CD14-positive monocyte (primary cell): Measurements from ENCODE around the gene CABP1. TPM values are rescaled to one million over a fixed set of nuclear protein-coding genes. Genes with fewer than 3 reads are reported as not detected.

ENCODE experiments used
- DNase-seq, 3 donors: peaks; one replicate each; pipeline ENCODE4 v3.0.0-alpha.2; 2011 to 2022
- H2AFZ ChIP-seq: 2 replicates; pipeline ENCODE4 v1.6.0; 2012; ENCODE audit warnings: mild to moderate bottlenecking, low read depth, low read length, inconsistent platforms; ENCODE audit not compliant: insufficient read depth, poor library complexity, severe bottlenecking
- H3K27ac ChIP-seq, 2 donors: 1 replicate in 1 of 2; 2 replicates in 1 of 2; pipeline ENCODE4 v1.5.1; 2012 to 2013; ENCODE audit warnings: low read length in 2 of 2, control low read depth in 1 of 2, inconsistent platforms in 1 of 2, low read depth in 1 of 2, mild to moderate bottlenecking in 1 of 2
- H3K27me3 ChIP-seq, 2 donors: one replicate each; pipeline versions ENCODE4 v1.6.0 to v1.6.1; 2011 to 2013; ENCODE audit warnings: low read length in 2 of 2; ENCODE audit not compliant: control insufficient read depth in 2 of 2, insufficient read depth in 2 of 2
- H3K36me3 ChIP-seq, 2 donors: replicated peaks in 1 of 2; 1 replicate in 1 of 2; 2 replicates in 1 of 2; pipeline versions ENCODE4 v1.5.1 to v1.6.1; 2012 to 2013; ENCODE audit warnings: low read length in 2 of 2, control low read depth in 1 of 2, inconsistent platforms in 1 of 2, mild to moderate bottlenecking in 1 of 2; ENCODE audit not compliant: insufficient read depth in 2 of 2, control insufficient read depth in 1 of 2
- H3K4me1 ChIP-seq, 2 donors: 1 replicate in 1 of 2; 2 replicates in 1 of 2; pipeline versions ENCODE4 v1.5.1 to v1.6.1; 2012 to 2013; ENCODE audit warnings: low read length in 2 of 2, control low read depth in 1 of 2, inconsistent platforms in 1 of 2, mild to moderate bottlenecking in 1 of 2, moderate library complexity in 1 of 2; ENCODE audit not compliant: insufficient read depth in 2 of 2, control insufficient read depth in 1 of 2
- H3K4me2 ChIP-seq: replicated peaks from 2 replicates; pipeline ENCODE3; 2012; ENCODE audit warnings: low read length, moderate library complexity, mild to moderate bottlenecking; ENCODE audit not compliant: poor library complexity, severe bottlenecking; ENCODE audit errors: extremely low read depth
- H3K4me3 ChIP-seq, 3 experiments: fragments of 200-600 bp in 1 of 3; sonication (generic) in 1 of 3; replicated peaks in 1 of 3; 1 replicate in 2 of 3; 2 replicates in 1 of 3; pipeline ENCODE4 v1.5.1; 2011 to 2013; ENCODE audit warnings: low read length in 3 of 3, mild to moderate bottlenecking in 3 of 3, control low read depth in 2 of 3, low read depth in 2 of 3, inconsistent platforms in 1 of 3, moderate library complexity in 1 of 3
- H3K79me2 ChIP-seq: 2 replicates; pipeline ENCODE4 v1.6.0; 2012; ENCODE audit warnings: mild to moderate bottlenecking, control low read depth, inconsistent platforms, low read length, moderate library complexity; ENCODE audit not compliant: insufficient read depth
- H3K9ac ChIP-seq: 2 replicates; pipeline ENCODE4 v1.6.0; 2017; ENCODE audit warnings: low read length, mild to moderate bottlenecking; ENCODE audit not compliant: insufficient read depth, poor library complexity, severe bottlenecking
- H3K9me3 ChIP-seq, 2 donors: replicated peaks in 1 of 2; 1 replicate in 1 of 2; 2 replicates in 1 of 2; pipeline versions ENCODE4 v1.5.1 to v1.6.1; 2012 to 2013; ENCODE audit warnings: low read length in 2 of 2, control low read depth in 1 of 2; ENCODE audit not compliant: control insufficient read depth in 1 of 2, insufficient read depth in 1 of 2
- H4K20me1 ChIP-seq: 2 replicates; pipeline ENCODE4 v1.6.0; 2012; ENCODE audit warnings: mild to moderate bottlenecking, low read length, control low read depth, moderate library complexity; ENCODE audit not compliant: insufficient read depth
- H3K27ac Mint-ChIP-seq, 7 donors: one replicate each; pipeline ENCODE4 v1.8.0; 2020; ENCODE audit warnings: mild to moderate bottlenecking in 7 of 7, mixed read lengths in 7 of 7, moderate library complexity in 6 of 7, inconsistent platforms in 2 of 7
- H3K27me3 Mint-ChIP-seq, 3 donors: one replicate each; pipeline ENCODE4 v1.8.0; 2021 to 2022; ENCODE audit warnings: low read depth in 3 of 3, mild to moderate bottlenecking in 3 of 3, mixed read lengths in 3 of 3, moderate library complexity in 3 of 3, inconsistent platforms in 1 of 3
- H3K36me3 Mint-ChIP-seq, 2 donors: one replicate each; pipeline ENCODE4 v1.8.0; 2020; ENCODE audit warnings: mixed read lengths in 2 of 2, inconsistent platforms in 1 of 2, mild to moderate bottlenecking in 1 of 2
- H3K4me1 Mint-ChIP-seq: one replicate; pipeline ENCODE4 v1.8.0; 2020; ENCODE audit warnings: mild to moderate bottlenecking, mixed read lengths
- H3K4me3 Mint-ChIP-seq, 2 donors: one replicate each; pipeline ENCODE4 v1.8.0; 2020; ENCODE audit warnings: mild to moderate bottlenecking in 2 of 2, mixed read lengths in 2 of 2, moderate library complexity in 1 of 2
- H3K9me3 Mint-ChIP-seq, 7 donors: one replicate each; pipeline ENCODE4 v1.8.0; 2020 to 2022; ENCODE audit warnings: mixed read lengths in 7 of 7, mild to moderate bottlenecking in 6 of 7, moderate library complexity in 6 of 7, inconsistent platforms in 2 of 7
- CTCF ChIP-seq: fragments of 200-600 bp; IDR thresholded peaks from one replicate; pipeline ENCODE4 v1.8.0; 2022; ENCODE audit warnings: antibody characterized with exemption, mild to moderate bottlenecking
- WGBS: methylation state at CpG from one replicate; pipeline ENCODE4 v1.1.5; 2013; ENCODE audit warnings: missing lambda C conversion rate; ENCODE audit not compliant: insufficient coverage; 5-methylcytosine and 5-hydroxymethylcytosine counted together
- intact Hi-C, 2 donors: fragments of 100-400 bp; cut with micrococcal nuclease; formaldehyde crosslinking; loops; one replicate each; pipeline versions ENCODE4 v1.15.0 to v1.15.1; 2023
- polyA plus RNA-seq, 3 donors: library from polyadenylated mRNA; depleted of rRNA in 1 of 3; unstranded in 2 of 3; stranded (reverse) in 1 of 3; fragments of 300-500 nt in 2 of 3; fragments of >200 nt in 1 of 3; fragmentation: Illumina TruSeq in 2 of 3; gene quantifications; 1 replicate in 2 of 3; 2 replicates in 1 of 3; pipeline ENCODE4 v1.2.3, GENCODE V29; 2012 to 2021

Gene CABP1
- polyA plus RNA-seq, 3 donors, result 0.19 to 0.43 TPM; not detected in 1

GRCh38 chr12:120685522-120685921 lies 45.1 kb downstream of the CABP1 start:
- H3K27me3 ChIP-seq, result no peaks in the 10 kb centered on the region
- WGBS, result no CpG with 5 or more reads among the region's 3 CpGs
- H3K4me3 Mint-ChIP-seq, result peak overlapping the region; percentile 27 to 35
- H2AFZ ChIP-seq, result no peak overlapping the region
- no peaks in the 10 kb centered on the region for H3K36me3 ChIP-seq
- H3K36me3 Mint-ChIP-seq, result peaks cover 0 to 3% of the 10 kb centered on the region in 2 donors
- H3K4me3 ChIP-seq, result peak overlapping the region in 1 of 3 experiments; percentile 92
- peaks cover 34% of the 10 kb centered on the region for H3K79me2 ChIP-seq
- peaks cover 29% of the 10 kb centered on the region for H4K20me1 ChIP-seq
- no peaks in the 10 kb centered on the region for H3K9me3 ChIP-seq
- peak in 2 of 3 donors; percentile 14 to 29 for DNase-seq
- TF ChIP-seq CTCF, result no peak
- intact Hi-C loops, result loop anchor here (5.0 kb wide), 3 partner anchors 33 to 103 kb away; partner anchors contain the start of genes ACADS (in 2 of the 2) and POP5 (in 1 of the 2)
- peak overlapping the region; percentile 94 to 99 (median 97) for H3K27ac Mint-ChIP-seq
- peak overlapping the region; percentile 95 for H3K4me2 ChIP-seq
- peaks cover 53% of the 10 kb centered on the region for H3K4me1 Mint-ChIP-seq
- peaks cover 0 to 2% (median 0%) of the 10 kb centered on the region in 3 donors for H3K27me3 Mint-ChIP-seq
- H3K4me1 ChIP-seq, result peaks cover 51 to 53% of the 10 kb centered on the region in 2 donors
- H3K27ac ChIP-seq, result peak overlapping the region; percentile 67 to 94
- H3K9ac ChIP-seq, result peak overlapping the region; percentile 55
- peaks cover 0 to 2% (median 0%) of the 10 kb centered on the region in 7 donors for H3K9me3 Mint-ChIP-seq

GRCh38 chr12:120686151-120686689 lies 45.8 kb downstream of the CABP1 start:
- no peaks in the 10 kb centered on the region for H3K27me3 ChIP-seq
- H3K4me2 ChIP-seq, result peak overlapping the region; percentile 95
- H2AFZ ChIP-seq, result peak overlapping the region; percentile 83
- H4K20me1 ChIP-seq, result peaks cover 36% of the 10 kb centered on the region
- H3K36me3 ChIP-seq, result no peaks in the 10 kb centered on the region
- DNase-seq, result peak; percentile 98 to 99 (median 99)
- peak overlapping the region; percentile 94 to 96 for H3K27ac ChIP-seq
- Mint-ChIP-seq H3K27ac (peak overlapping the region; percentile 94 to 99 (median 97)), H3K36me3 (peaks cover 0 to 5% of the 10 kb centered on the region in 2 donors), H3K4me3 (peak overlapping the region; percentile 84 to 92), H3K4me1 (peaks cover 55% of the 10 kb centered on the region), H3K27me3 (peaks cover 0 to 2% (median 0%) of the 10 kb centered on the region in 3 donors), H3K9me3 (peaks cover 0 to 2% (median 0%) of the 10 kb centered on the region in 7 donors)
- H3K9me3 ChIP-seq, result no peaks in the 10 kb centered on the region
- peak overlapping the region; percentile 65 to 92 (median 78) for H3K4me3 ChIP-seq
- TF ChIP-seq CTCF, result no peak
- peaks cover 47 to 48% of the 10 kb centered on the region in 2 donors for H3K4me1 ChIP-seq
- intact Hi-C loops, result loop anchor here (2.0 to 5.0 kb wide), 4 partner anchors 34 to 104 kb away; partner anchors contain the start of genes ACADS (in 2 of the 2) and POP5 (in 1 of the 2)
- 0% methylated on average over 43 of the region's 46 CpGs for WGBS
- H3K79me2 ChIP-seq, result peaks cover 41% of the 10 kb centered on the region
- H3K9ac ChIP-seq, result peak overlapping the region; percentile 87
